GM13977 (cell line): ENCODE results near the gene MYOT.

ENCODE experiments used
- DNase-seq: peaks from one replicate; pipeline ENCODE4 v3.0.0; 2012; ENCODE audit warnings: low spot score
- CTCF ChIP-seq: IDR thresholded peaks from 2 replicates; pipeline ENCODE4 v1.5.1; 2012; ENCODE audit warnings: mild to moderate bottlenecking, control low read depth; ENCODE audit not compliant: insufficient read depth; ENCODE audit errors: extremely low read depth, missing control alignments
- in situ Hi-C: fragments of 300-500 bp; cut with MboI; formaldehyde crosslinking; loops from one replicate; pipeline ENCODE4 v1.12.0; 2022; ENCODE audit warnings: low sequenced_read_pairs, low pct_unique_long_range_greater_than_20kb, mixed read lengths, inconsistent platforms; ENCODE audit not compliant: unreplicated experiment

Gene MYOT

GRCh38 chr5:137871571-137871970, 3.9 kb downstream of the MYOT start:
- no peak for TF ChIP-seq CTCF
- in situ Hi-C loops: no loop called here
- no peak for DNase-seq

- in situ Hi-C loops: no loop called here
- no peak for TF ChIP-seq CTCF
- DNase-seq: no peak
Measured at GRCh38 chr5:137872466-137872865, 4.8 kb downstream of the MYOT start.

GRCh38 chr5:137876101-137876500, 8.4 kb downstream of the MYOT start:
- in situ Hi-C loops: no loop called here
- TF ChIP-seq CTCF: no peak
- no peak for DNase-seq

GRCh38 chr5:137880313-137880712, 12.7 kb downstream of the MYOT start:
- in situ Hi-C loops: no loop called here
- TF ChIP-seq CTCF: no peak
- DNase-seq: no peak

- no peak for TF ChIP-seq CTCF
- DNase-seq: no peak
- in situ Hi-C loops: no loop called here
Measured at GRCh38 chr5:137887831-137888230, 20.2 kb downstream of the MYOT start.

- in situ Hi-C loops: no loop called here
- TF ChIP-seq CTCF: no peak
- DNase-seq: no peak
Measured at GRCh38 chr5:137888466-137888862, 20.8 kb downstream of the MYOT start.

GRCh38 chr5:137888863-137889759, 21.5 kb downstream of the MYOT start, which contains the start of gene PKD2L2:
PKD2L2 (plus strand) TSS chr5:137889457; CDS start chr5:137889492, 35 bp downstream.
- in situ Hi-C loops: no loop called here
- DNase-seq: peak; percentile 80
- TF ChIP-seq CTCF: peak; percentile 29
